ENCODE measurements around the gene TEF.

TEF gene

DNA sequence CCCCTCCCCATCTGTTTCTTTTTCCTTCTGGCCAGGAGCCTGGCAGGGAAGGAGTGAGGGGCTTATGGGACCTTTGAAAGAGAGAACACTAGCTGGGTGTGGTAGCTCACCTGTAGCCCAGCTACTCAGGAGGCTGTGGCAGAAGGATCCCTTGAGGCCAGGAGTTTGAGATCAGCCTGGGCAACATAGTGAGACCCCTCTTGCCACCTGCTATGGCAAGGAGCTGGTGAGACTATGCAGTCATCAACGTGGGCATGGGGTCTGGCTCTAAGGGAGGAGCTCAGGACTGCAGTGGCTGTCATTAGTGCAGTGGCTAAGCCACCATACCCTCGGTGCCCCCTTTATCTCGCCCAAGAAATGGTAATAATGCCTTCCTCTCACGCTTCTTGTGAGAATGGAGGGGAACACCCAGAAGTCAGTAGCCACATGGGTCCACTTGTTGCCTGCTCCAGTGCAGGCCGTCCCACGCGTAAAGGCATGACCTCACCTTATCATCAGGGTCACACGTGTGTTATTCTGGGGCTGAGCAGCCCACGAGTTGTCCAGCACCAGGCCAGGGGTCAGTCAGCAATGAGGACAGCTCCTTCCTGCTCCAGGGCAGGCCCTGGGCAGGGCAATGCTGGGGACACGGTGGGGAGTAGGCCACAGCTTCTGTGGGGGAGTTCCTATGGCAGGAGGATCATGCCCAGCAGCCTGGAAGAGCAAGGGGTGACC is 27.7 kb upstream of the TEF start:
- no peak for DNase-seq (ENCODE audit: low read depth in 2 of 2)

DNA sequence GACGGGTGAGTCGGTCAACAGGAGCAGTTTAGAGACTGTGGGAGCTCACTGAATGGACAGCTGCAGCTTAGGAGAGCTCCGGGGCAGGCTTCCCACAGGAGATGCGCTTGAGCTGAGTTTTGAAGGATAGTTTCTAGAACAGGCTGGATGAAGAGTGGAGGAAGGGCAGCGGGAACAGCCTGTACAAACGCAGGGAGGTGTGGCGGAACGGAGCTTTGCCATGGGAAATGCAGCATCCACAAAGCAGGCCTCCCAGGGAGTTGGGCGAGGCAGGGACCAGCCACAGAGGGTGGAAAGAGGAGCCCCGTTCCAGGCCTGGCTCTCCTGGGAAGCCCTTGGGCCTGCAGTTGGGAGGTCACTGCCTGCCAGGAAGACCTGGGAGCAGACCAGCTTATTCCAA is 26.8 kb upstream of the TEF start:
- DNase-seq (ENCODE audit: low read depth in 2 of 2), result no peak

DNA sequence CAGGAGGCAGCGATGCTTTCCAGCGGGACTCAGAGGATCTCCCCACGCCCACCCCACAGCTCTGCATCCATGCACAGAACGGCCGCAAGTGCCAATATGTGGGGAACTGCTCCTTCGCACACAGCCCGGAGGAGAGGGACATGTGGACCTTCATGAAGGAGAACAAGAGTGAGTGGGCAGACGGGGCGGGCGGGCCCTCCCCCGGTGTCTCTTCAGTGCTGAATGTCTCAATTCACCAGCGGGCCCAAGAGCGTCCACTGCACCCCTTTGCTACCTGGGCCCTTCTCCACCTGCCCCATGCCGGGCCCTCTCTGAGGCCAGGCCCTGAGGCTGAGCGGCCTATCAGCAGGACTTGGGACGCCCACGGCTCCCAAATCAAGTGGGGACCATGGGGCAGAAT is 25.8 kb upstream of the TEF start:
- no peak for DNase-seq (ENCODE audit: low read depth in 2 of 2)

DNA sequence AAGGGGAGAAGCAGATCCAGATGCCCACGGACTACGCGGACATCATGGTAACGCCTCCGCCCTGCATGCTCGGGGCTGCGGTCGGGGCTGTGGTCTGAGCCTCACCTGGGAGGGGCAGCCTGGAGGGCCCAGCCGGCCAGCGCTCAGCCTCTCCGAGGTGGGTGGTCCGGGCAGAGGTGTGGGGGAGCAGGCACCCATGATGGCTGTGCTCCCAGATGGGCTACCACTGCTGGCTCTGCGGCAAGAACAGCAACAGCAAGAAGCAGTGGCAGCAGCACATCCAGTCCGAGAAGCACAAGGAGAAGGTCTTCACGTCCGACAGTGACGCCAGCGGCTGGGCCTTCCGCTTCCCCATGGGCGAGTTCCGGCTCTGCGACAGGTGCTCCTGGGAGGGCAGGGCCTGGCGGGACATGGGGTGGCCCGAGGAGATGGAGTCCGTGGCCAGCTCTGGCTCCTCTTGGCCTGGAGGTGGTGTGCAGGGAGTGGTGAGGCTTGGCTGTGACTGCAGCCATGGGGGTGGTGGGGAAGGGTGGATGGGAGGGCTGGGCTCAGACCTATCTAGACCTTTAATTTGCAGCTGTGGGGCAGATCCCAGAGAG is 25.2 kb upstream of the TEF start:
- no peak for DNase-seq (ENCODE audit: low read depth in 2 of 2)

DNA sequence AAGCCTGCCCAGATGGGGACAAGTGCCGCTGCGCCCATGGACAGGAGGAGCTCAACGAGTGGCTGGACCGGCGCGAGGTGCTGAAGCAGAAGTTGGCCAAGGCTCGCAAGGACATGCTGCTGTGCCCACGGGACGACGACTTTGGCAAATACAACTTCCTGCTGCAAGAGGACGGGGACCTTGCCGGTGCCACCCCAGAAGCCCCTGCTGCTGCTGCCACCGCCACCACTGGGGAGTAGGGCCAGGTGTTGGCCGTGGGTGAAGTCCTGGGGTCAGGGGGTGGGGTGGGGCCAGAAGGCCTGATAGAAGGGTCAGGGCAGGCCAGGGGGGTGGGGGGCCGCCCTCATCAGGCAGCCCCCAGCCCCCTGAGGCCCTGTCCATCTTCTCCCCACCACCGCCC is 24.6 kb upstream of the TEF start:
- no peak for DNase-seq (ENCODE audit: low read depth in 2 of 2)

DNA sequence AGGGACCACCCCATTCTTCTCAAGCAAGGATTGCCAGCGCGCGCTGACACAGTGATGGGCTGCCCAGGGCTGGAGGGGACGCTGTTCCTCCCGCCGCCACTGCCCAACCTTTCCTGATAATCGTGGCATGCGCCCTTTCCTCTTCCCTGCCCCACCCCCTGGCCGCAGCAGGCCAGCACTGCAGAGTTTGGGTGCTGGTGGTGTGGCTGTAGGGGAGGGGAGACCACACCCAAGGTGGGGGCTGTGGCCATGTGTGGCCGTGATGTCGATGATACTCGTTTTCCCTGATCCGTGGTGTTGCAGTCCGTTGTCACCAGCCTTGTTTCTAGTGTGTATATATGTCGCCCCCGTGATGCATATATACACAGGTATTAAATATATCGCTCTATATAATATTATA is 22.8 kb upstream of the TEF start:
- no peak for DNase-seq (ENCODE audit: low read depth in 2 of 2)

DNA sequence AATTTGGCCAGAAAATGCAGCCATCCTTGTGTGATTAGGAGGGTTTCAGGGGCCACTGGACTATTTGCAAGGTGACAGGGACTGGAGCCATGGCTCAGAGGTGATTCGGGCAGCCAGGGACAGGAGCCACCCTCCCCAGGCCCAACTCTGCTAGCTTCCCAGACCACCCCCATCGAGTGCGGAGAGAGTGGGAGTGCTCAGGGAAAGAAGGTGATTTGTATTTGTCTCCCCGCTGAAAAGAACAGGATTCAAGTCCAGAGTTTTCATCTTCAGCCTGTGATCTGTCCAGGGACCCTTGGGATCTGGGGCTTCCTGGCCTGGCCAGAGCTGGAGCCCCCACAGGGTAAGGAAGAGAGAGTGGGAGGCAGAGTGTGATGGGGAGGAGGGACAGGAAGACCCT is 22.4 kb upstream of the TEF start:
- no peak for DNase-seq (ENCODE audit: low read depth in 2 of 2)

DNA sequence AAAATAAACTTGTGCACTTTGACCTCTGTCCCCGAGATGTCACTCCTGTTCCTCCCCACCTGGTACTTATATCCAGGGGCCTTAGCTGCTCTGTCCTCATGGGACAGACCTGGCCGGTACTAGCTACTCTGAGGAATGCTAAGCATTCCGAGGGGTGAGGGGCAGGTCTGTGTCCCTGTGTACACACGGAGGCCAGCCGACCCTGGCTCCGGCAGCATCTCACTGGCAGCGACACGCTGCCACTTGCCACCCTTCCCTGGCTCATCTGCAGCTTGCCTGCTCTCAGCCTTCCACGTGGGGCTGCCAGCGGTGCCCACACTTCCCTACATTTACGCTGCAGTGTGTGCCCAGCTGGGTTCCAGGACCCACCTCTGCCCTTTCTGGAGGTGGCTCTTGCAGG is 21.6 kb upstream of the TEF start:
- DNase-seq (ENCODE audit: low read depth in 2 of 2), result no peak

DNA sequence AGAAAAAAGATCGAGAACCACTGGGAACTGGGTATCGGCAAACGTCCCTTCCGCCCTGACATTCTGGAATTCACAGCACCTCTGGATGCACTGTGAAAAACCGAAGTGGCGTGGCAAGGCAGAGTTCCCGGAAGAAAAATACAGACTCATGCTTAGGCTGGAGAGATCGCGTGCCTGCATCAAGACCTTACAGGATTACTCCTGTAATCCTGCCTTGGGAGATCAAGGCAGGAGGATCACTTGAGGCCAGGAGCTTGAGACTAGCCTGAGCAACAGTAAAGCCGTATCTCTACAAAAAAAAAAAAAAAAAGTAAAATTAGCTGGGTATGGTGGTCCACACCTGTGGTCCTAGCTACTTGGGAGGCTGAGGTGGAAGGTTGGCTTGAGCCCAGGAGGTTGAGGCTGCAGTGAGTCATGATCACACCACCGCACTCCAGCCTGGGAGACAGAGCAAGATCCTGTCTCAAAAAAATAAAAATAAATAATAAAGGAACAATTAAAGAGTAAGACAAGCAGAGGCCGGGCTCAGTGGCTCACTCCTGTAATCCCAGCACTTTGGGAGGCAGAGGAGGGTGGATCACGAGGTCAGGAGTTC is 19.9 kb upstream of the TEF start:
- DNase-seq (ENCODE audit: low read depth in 2 of 2), result no peak

DNA sequence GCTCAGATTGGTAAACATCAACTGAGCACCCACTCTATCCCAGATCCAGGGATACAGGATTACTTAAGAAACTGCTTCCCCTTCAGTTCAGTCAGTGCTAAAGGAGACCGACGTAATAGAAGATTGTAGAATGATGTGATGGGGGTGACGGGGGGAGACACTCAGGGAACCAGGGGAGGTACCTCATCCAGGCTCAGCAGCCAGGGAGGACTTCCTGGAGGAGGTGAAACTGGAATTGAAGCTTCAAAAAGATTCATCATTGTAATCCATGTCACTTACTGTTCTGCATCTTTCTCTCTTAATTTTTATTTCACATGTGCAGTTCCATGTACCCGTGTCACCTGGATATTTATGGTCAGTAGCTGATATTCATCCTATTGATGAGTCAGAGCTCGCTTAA is 19.1 kb upstream of the TEF start:
- no peak for DNase-seq (ENCODE audit: low read depth in 2 of 2)

DNA sequence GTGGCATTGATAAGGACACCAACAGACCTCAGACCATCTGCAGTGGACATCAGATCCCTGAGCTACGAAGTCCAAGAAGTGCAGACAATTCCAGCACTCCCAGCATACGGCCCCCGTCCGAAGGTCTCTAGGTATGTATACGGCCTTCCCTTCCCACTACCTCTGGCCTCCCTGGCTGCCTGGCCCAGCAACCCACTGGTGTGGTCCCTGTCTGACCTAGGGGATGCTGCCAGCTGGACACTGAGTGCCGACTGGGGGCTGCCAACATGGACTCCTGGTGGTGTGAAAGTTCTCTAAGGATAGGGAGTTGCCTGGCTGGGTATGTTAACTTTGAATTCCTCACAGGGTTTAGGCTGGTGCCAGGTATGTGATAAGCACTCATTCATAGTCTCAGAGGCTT is 17.5 kb upstream of the TEF start:
- DNase-seq (ENCODE audit: low read depth in 2 of 2), result no peak

DNA sequence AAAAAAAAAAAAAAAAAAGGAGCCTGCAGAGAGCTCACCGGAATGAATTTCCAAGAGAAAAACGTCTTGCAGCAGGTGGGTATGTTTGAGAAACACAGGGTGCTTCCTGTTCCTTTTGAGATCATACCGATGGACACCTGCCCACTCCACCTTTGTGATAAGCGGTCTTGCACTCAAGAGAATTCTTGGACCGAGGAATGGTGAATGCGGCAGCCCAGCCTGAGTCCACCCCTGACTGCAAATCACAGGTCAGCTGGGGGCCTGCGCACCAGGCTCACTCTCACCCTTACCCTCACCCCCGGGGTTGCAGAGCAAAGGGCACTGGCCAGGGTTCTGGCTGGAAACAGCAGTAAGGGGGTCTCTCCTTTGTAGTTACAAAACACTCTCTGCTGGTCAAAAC is 16.8 kb upstream of the TEF start:
- no peak for DNase-seq (ENCODE audit: low read depth in 2 of 2)

DNA sequence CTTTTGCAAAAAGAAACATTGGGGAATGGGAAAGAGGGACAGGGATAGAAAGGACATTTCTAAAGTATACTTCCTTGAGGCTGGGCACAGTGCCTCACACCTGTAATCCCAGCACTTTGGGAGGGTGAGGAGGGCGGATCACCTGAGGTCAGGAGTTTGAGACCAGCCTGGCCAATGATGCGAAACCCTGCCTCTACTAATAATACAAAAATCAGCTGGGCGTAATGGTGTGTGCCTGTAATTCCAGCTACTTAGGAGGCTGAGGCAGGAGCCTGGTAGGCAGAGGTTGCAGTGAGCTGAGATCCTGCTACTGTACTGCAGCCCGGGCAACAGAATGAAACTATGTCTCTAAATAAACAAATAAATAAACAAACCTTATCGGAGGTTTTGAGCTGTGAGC is 16.3 kb upstream of the TEF start:
- DNase-seq (ENCODE audit: low read depth in 2 of 2), result no peak

DNA sequence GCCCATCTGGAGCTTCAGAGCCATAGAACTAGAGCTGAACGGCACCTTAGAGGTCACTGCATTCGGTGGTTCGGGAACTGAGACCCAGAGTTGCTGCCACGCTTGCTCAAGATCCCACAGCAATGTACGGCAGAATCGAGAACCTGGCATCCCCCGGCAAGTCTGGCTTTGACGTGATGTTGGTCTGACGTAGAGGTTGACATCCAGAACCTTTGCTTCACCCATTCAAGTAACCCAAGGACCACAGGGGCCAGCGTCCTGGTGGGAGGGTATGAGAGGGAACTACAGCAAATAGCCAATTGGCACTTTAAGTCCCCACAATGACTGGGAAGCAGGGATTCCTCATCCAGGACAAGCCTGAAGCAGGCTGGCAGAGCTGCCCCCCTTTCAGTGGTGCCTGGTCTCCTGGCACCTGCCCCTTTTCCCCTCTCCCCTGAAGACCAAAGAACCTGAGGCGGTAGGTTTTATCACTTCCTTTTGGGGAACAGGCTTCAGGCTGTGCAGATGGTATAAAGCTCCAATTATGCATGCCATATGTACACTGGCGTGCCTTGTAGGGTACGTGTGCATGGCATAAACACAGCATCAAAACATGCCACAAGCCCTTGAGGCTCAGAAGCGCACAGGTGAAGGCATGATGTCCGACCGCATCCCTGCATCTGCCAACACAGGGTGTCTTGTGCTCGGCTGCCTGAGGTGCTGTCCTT is 15.3 kb upstream of the TEF start:
- no peak for DNase-seq (ENCODE audit: low read depth in 2 of 2)

DNA sequence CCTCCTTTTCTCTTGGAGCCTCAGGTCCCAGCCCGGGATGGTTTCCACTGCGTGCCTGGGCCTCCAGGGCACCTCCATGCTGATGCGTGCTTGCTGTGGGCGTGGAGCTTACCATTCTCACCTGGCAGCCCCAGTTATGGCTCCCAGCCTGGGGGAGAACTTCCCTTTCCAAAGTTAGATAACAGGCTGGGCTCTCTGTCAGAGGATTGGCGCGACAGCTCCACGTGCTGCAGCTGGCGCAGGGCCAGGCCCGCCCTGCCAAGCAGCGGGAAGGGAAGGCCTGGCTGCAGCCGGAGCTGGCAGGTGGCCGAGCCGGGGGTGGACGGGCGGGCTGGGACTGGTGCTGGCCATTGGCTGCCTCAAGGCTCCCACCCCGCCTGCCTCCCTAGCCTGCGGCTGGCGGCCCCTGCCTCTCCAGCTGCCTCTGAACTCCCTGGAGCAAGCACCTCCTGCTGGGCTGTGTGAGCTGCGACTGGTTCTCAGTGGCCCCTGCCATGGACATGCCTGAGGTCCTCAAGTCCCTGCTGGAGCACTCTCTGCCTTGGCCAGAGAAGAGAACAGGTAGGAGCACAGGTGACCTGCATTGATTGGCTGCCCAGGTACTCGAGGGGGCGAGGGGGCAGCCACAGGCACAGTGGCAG is 14.6 kb upstream of the TEF start:
- peak; percentile 80 for DNase-seq (ENCODE audit: low read depth in 2 of 2)

DNA sequence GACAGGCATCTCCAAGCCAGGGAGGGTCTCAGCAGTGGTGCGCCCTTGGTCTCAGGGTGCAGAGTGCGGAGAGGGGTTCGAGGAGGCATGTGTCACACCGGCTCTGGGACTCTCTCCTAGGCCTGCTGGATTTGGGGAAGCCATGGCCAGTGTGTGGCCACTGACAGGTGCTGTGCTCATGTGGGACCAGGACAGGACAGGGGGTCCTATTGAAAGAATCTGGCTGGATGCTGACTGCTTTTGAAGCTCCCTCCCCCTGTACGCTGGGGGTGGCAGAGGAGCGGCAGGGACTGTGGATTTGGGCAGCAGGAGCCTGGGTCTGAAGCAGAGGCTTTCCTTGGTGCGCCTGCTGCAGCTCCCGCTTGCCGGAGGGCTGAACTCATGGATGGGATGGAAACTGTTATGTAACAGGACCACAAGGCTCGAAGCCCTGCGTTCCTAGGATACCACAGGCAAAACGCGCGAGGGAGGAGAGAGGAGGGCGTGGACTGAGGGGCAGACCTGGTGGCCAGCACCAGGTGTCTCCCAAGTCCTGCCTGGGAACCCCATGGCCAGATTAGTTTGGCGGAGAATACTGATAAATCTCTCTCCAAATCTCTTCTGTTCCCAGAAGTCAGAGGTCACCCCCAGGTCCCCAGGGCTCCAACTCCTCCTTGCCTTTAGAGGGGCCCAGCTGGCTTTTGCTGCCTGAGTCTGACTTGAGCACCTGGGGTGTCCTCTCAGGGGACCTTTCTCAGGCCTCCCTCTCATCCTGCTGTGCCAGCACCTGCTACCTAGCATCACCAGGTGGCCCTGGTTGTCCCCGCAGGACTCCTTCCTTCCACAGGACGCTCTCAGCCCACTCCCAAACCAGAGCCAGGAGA is 13.8 kb upstream of the TEF start:
- peak in 1 of 2 experiments; percentile 11 for DNase-seq (ENCODE audit: low read depth in 2 of 2)

DNA sequence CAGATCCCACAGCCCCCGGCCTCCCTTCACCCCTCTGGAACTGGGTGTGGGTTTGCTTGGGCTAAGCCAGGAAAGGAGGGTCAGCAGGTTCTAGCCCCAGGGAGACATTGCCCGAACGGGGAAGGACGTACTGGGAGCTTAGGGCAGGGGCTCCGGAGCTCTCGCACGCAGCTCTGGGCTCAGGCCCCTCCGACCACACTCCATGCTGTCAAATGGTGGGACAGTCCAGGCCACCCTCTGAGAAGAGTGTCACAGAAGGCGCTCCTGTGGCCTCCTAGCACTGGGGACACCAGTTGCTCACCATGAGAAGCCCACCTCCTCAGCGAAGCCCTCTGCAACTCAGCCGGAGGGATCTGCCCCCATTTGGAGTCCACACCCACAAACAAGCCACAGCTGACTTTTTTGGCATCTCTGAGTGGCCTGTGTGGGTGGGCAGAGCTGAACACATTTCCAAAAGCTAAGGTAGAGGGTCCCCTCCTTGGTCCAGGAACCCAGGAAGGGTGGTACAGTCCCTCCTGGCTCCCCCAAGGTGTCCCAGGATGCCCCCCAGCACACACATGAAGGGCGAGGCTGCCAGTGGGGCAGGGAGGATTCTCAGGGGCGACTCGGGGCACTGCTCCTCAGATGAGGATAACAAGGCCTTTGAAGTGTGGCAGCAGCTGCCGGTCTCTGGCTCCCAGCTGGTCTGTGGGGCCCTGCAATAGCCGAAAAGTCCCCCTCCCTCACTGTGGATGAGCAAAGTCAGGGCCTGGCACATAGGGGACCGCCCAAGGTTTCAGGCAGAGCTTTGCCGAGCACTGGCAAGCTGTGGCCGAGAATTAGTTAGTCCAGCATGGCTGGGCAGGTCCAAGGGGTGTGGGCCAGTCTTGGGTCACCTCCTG is 13.0 kb upstream of the TEF start:
- no peak for DNase-seq (ENCODE audit: low read depth in 2 of 2)

DNA sequence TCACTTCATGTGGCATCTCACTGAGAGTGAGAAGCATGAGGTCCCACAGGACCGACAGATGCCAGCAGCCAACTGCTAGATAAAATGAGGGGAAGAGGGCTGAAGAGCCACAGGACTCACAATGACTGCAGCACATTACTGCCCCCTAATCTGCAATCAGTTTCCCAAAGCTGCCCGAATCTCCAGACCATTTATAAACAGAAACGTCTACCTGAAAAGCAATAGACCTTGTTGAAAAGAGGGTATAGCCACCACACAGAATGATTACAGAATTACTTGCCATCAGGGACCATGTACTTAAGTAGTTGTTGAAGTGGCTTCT is 12.4 kb upstream of the TEF start:
- DNase-seq (ENCODE audit: low read depth in 2 of 2), result no peak

DNA sequence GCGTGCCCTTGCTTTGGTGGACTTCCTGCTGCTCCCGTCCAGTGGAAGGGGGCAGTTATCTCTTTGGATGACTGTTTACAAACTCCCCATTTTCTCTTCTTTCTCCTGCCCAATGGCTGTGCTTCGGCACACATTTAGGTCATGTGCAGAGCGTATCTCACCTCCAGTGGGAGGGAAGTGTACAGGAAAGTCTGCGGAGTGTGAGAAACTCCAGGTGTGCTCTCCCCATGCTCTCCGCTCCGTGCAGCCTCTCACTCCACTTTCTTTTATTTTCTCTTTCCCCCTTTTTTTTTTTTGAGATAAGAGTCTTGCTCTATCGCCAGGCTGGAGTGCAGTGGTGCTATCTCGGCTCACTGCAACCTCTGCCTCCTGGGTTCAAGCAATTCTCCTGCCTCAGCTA is 11.9 kb upstream of the TEF start:
- DNase-seq (ENCODE audit: low read depth in 2 of 2), result no peak

DNA sequence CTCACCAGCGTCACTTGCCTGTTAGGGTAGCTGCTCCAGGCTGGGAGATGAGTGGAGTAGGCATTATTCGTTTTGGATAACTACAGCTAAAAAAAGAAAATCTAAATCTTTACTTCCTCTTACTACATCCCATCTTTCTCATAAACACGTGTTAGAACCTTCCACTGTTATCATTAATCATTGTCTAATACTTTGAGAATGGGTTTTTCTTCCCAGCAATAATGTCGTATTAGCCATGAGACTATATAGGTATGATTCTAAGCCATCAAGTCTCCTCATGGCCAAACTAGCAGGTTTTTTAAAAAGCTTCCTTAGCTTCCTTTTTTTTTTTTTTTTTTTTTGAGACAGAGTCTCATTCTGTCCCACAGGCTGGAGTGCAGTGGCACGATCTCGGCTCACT is 3.9 kb upstream of the TEF start:
- no peak for DNase-seq (ENCODE audit: low read depth in 2 of 2)

DNA sequence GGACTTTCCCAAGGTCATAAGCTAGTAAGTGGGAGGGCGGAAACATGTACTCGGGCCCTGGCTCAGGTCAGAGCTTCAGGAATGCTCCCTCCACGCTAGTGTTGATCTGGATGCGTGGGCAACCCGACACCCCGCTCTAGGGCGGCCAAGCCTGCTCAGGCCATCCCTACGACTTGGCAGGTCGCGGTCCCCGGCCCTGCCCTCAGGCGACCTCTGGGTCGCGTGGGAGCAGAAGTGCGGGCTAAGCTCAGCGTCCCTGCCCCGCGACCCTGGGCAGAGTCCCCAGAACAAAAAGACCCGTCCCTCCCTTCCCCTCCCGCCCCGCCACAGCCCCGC is 781 bp upstream of the TEF start:
- peak; percentile 33 to 44 for DNase-seq (ENCODE audit: low read depth in 2 of 2)

All from fibroblast of skin of left quadriceps (primary cell).